Medulla oblongata (tissue), 1 donor: ENCODE data around the gene GALNT11.
A peak's percentile ranks its signal among the peaks of the same experiment; 100 is the strongest.
"Not testable (repeated sequence)": the region's sequence is repeated elsewhere in the genome, so short reads cannot be mapped to it uniquely, and the experiment has no call there.

Experiments
- DNase-seq: peaks from one replicate; pipeline ENCODE4 v3.0.0-alpha.2; 2015; ENCODE audit errors: extremely low spot score

The GALNT11 gene

DNA sequence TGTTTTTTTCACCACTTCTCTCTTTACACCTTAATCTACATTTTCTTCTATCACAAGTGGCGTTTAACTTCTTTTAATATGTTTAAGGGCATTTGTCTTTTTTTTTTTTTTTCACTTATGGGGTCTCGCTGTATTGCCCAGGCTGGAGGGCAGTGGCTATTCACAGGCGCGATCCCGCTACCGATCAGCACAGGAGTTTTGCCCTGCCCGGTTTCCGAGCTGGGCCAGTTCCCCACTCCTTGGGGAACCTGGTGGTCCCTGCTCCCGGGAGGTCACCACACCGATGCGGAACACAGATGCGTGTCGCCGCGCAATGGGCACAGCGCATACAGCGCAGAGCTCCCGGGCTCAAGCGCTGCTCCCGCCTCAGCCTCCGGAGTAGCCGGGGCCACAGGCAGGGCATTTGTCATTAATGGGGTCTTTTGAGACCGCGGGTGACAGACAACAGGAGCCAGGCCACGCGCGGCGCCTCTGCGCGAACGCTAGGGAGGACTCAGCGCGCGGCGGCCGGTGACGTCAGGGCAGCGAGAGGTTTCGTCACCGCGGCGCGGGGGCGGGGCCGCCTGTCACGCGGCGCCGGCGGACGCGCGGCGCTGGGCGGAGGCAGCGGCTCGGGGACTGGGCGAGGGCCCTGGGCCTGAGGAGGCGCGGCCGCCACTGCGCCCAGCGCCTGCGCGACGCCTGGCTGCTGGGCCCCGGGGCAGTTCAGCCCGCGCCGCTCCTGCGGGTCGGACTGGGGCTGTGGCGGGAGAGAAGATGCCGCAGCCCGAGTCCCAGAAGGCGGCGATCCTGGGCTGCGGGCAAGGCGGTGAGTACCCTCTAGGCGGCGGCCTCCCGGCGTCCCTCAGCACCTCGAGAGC, at the start of gene GALNT11:
GALNT11 (plus strand) TSS at position 598 of the 860 bp plus-strand sequence. CDS start 68,554 bp downstream, outside the sequence.
- peak; percentile 79 for DNase-seq

DNA sequence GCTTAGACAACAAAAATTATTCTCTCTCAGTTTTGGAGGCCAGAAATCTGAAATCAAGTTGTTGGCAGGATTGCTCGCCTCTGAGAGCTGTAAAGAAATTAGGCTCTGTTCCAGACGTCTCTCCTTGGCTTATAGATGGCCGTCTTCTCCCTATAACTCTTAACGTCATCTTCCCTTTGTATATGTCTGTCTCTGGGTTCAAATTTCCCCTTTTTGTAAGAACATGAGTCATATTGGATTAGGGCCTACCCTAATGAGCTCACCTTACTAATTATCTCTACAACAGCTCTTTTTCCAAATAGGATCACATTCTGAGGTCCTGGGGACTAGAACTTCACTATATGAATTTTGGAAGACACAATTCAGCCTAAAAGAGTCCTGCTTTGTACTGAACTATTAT, 46.9 kb upstream of the GALNT11 start:
- DNase-seq, result no peak

DNA sequence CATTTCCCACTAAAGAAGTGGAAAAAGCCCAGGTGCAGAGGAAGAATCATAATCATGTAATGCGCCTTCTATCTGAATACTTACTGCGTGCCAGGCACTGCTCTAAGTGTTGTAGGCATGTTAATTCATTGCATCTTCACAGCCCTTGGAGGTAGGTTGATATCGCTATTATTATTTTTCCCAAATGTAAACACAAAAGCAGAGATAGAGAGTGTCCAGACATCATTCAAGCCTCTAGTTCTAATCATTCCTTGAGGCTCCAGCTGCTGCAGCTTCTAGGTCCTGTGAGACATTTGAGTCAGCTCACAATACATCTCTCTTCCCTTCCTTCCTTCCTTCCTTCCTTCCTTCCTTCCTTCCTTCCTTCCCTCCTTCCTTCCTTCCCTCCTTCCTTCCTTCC, 44.3 kb upstream of the GALNT11 start:
- DNase-seq, result no peak

DNA sequence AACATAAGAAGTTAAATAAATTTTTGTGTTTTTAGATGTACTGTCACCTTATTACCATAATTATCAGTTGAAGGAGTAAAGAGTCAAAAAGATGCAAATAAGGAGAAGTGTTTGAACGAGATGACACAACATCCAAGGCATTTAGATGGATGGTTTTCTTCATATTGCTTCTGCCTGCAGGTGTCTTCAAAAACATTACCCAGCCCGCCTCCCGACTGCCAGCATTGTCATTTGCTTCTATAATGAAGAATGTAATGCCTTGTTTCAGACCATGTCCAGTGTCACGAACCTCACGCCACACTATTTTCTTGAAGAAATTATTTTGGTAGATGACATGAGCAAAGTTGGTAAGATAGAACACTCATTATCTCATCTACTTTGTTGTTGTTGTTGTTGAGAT, 42.7 kb upstream of the GALNT11 start:
- DNase-seq, result no peak

DNA sequence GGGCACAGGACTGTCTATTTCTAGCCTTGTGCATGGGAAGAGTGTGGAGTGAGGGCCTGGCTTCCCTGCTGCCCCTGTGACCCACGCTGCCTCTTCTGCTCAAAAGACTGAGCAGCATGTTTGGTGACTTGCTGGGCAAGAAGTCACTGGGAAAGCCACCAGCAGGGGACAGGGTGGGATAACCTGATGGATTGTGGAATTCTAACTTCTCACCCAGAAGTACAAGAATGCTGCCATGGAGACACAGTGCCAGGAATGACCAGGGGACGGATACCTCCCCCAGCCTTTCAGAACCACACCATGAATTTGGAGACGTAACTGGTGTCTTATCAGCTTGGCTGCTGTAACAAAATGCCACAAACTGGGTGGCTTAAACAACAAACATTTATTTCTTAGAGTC, 40.9 kb upstream of the GALNT11 start:
- DNase-seq, result no peak

DNA sequence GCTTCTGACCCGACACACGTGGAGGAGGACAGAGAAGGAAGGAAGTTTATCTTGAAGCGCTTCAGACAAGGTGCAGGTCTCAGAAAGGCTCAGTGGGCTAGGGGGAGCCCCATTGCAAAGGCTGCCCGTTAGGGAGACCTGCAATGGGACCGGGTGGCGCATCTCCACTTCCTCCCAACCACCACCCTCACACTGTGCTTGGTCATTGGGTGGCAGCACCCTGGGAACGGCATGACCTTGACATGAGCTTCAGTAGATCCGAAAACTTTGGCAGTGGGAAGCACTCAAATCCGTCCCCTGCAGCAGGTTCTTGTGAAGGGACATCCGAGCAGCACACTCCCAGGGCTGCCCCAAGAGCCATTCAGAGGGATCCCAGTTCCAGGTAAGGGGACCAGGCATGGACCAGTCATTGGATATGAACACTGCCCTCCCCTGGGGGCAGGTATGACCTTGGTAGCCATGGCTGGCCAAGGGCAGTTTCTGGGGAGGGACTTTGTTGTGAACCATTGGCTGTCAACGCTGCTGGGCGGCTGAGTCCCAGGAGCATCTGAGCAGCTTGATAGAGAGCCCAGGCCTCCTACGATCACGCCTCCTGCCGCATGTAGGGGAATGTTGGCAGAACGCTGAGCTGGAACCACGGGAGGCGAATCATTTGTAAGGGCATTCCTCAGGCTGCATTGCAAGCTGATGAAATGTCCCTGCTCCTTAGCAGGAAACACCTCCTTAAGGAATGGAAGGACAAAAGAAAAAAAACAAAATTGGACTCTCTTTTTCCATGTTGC, 37.5 kb upstream of the GALNT11 start:
- DNase-seq, result no peak

DNA sequence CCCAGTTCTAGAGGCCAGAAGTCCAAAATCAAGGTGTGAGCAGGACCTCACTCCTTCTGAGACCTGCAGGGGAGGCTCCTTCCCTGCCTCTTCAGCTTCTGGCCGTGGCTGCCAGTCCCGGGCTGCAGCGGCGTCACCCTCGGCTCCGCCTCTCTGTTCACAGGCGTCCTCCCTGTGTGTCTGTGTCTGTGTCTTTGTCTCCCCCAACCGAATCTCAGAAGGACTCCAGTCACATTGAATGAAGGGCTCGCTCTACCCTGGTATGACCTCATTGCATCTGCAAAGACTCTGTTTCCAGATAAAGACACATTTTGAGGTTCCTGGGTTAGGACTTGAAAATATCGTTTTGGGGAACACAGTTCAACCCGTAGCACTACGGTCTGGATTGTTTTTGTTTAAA, 33.1 kb upstream of the GALNT11 start:
- peak; percentile 61 for DNase-seq

DNA sequence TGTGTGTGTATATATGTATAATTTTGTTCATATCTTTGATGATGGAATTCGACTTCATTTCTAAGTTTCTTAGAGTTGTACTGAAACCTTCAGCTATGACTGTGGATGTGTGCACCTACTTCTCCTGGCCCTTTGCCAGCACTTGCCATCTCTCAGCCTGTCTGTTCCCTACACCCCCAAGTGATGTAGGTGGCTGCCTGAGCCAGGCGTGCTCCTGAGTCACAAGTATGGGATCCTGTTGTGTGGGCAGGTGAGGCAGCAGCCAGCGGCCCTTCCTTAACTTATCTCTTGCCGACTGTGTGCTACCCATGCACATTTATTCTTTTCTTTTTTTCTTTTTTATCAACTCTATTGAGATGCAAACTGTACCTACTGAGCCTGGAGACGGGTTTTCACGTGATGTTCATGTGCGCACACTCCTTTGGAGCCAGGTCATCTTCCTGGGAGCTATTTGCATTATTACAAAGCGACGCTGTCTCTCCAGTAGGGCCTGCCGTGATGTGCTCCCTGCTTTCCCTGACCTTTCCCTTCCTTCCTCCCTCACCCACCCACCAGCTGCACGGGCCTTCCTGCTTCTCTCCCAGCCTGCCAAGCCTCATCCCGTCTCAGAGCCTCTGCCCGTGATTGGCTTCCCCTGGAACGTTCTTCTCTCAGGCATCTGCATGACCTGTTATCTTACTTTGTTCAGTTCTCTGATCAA, 31.3 kb upstream of the GALNT11 start:
- DNase-seq, result no peak

DNA sequence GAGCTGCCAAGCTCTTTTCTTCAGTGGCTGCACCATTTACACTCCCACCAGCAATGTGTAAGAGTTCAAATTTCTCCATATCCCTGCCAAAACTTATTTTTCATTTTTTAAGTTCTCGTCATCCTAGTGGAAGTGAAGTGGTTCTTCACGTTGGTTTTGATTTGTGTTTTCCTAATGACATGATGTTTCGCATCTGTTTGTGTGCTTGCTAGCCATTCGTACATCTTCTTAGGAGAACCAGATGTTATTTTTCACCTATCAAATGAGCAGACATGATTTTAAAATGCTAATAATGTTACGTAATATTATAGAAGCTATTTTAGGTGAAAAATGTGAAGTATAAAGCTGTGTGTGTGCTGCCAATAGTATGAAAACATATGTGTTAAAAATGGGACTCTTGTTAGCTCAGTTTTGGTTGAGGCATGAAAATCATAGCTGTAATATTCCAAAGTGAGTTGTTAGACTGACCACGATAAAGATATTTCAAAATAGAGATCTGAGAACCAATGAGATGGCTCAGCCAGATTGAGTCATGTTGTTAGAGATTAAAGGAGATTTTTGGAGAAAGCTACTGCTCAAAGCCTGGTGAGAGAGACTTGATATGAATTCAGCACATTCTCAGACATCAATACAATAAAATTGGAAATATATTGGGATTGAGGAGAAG, 25.9 kb upstream of the GALNT11 start:
- no peak for DNase-seq

DNA sequence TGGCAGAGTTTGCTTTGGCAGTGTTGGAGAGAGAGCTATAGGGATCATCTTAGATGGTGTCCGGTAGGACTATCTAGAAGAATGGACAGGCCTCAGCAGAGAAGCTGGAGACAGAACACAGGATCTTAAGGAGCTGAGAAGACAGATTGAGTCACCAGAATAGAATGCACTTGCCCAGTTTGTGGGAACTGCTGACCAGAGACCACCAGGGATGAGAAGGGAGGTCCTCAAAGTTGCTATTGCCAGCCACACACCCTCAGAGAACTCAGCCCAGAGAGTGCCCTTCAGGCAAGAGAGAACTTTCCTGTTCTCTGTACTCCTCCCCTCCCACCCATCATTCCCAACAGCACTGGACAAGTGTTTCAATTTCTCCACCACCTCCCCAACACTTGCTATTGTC, 25.3 kb upstream of the GALNT11 start:
- DNase-seq, result no peak

DNA sequence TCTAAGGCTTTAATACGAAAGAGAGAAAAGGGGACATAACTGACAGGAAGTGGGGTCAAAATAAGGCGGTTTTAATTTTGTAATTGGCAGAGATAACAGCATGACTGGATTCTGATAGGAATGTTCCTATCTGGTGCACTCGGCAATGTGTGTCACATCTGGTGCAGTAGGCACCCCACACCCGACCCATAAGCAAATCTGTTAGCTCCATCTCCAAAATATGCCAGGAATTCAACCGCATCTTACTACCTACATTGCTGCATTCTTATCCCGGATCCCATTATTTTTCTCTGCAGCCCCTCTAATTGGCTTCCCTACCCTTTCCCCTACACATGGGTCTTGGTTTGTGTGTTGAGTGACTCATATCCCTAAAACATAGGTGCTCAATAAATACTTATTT, 19.1 kb upstream of the GALNT11 start:
- no peak for DNase-seq

DNA sequence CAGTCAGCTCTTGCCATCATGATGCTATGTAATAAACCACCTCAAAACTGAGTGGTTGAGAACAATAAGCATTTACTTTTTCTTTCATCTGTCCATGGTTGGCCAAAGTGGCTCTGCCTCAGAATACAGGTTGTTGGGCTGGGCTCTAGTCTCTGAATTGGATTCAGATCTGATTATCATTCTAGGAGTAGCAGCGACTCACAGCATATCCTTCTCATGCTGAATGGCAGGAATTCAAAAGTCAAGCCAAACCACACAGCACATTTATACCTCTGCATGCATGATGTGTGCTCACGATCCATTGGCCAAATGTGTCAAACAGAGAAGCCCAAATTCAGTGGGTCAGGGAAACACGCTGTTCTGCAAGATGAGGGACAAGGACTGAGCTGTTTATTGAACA, 13.6 kb upstream of the GALNT11 start:
- DNase-seq, result no peak

DNA sequence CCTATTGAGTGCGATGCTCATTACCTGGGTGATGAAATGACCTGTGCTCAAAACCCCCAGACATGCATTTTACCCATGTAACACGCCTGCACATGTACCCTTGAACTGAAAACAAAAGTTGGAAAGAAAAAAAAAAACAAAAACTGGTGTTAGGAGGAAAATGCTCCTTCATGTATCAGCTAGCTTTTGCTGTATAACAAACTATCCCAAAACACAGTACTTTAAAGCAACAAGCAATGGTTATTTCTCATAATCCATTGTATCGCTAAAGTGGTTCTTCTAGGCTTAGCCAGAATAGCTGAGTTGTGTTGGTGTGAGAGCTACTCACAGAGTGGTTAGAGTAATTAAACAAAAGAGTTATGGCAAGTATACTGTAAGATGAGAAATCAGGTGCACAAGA, 12.2 kb upstream of the GALNT11 start:
- no peak for DNase-seq

DNA sequence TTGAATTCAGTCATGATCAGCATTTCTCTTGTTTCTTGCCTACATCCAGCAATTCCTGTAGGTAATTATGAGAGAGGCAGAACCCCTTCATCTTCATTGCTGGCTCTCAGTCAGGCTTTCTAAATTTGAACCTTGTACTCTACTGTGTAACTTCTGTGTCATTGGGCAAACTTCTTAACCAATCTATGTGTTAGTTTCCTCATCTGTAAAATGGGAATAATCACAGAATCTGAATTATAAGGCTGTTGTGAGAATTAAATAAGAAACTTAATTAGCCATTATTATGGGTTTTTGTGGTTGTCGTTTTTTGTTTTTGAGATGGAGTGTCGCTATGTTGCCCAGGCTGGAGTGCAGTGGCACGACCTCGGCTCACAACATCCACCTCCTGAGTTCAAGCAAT, 11.5 kb upstream of the GALNT11 start:
- DNase-seq, result no peak

DNA sequence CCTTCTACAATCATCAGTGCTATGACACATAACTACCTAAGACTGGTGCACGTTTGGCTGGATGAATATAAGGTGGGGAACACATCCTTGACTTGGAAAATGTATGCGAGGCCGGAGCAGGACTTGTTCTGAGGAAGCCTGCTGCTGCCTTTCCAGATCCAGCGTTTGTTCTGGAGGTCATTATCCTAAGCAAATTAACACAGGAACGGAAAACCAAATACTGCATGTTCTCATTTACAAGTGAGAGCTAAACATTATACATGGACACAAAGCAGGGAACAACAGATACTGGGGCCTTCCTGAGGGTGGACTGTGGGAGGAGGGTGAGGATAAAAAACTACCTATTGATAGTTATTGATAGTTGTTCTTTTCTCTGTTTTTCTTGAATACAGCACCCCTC, 10.8 kb upstream of the GALNT11 start:
- DNase-seq, result no peak

DNA sequence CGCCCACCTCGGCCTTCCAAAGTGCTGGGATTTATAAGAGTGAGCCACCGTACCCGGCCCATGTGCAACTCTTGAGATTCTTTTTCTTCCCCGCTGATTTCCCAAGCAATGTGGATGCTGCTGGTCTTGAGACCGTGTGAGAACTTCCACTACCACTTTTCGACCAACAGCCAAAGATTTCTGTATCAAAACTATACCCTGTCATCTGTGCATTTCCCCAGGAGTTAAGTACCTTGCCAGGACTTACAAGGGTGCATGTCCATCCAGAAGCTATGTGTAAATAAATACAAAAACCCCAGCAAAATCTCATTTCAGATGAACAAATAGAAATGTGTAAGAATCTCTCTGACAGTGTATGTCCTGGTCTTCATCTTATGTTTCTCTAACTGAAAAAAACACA, 9.9 kb upstream of the GALNT11 start:
- DNase-seq, result no peak

DNA sequence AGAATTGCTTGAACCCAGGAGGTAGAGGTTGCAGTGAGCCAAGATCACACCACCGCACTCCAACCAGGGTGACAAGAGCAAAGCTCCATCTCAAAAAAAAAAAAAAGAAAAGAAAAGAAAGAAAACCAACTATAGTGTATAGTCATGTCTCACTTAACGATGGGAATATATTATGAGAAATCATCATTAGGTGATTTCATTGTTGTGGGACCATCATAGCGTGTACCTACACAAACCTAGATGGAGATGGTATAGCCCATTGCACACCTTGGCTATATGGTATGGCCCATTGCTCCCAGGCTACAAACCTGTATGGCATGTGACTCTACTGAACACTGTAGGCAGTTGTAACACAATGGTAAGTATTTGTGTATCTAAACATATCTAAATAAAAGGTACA, 8.5 kb upstream of the GALNT11 start:
- DNase-seq, result no peak

DNA sequence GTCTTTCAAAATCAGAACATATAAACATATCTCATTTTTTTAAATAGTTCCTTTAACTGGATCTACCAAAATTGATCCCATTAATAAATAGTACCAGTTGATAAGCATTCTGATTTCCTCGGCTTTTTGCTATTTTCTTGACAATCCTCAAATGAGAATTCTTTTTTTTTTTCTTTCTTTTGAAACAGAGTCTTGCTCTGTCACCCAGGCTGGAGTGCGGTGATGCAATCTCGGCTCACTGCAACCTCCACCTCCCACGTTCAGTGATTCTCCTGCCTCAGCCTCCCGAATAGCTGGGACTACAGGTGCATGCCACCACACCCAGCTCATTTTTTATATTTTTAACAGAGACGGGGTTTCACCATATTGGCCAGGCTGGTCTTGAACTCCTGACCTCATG, 7.8 kb upstream of the GALNT11 start:
- not testable (repeated sequence) for DNase-seq

DNA sequence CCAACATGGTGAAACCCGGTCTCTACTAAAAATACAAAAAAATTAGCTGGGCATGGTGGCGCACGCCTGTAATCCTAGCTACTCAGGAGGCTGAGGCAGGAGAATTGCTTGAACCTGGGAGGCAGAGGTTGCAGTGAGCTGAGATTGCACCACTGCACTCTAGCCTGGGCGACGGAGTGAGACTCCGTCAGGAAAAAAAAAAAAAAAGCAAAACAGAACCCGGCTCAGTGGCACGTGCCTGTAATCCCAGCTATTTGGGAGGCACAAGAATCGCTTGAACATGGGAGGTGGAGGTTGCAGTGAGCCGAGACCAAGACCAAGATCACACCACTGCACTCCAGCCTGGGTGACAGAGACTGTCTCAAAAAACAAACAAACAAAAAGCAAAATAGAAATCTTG, 3.7 kb upstream of the GALNT11 start:
- not testable (repeated sequence) for DNase-seq

DNA sequence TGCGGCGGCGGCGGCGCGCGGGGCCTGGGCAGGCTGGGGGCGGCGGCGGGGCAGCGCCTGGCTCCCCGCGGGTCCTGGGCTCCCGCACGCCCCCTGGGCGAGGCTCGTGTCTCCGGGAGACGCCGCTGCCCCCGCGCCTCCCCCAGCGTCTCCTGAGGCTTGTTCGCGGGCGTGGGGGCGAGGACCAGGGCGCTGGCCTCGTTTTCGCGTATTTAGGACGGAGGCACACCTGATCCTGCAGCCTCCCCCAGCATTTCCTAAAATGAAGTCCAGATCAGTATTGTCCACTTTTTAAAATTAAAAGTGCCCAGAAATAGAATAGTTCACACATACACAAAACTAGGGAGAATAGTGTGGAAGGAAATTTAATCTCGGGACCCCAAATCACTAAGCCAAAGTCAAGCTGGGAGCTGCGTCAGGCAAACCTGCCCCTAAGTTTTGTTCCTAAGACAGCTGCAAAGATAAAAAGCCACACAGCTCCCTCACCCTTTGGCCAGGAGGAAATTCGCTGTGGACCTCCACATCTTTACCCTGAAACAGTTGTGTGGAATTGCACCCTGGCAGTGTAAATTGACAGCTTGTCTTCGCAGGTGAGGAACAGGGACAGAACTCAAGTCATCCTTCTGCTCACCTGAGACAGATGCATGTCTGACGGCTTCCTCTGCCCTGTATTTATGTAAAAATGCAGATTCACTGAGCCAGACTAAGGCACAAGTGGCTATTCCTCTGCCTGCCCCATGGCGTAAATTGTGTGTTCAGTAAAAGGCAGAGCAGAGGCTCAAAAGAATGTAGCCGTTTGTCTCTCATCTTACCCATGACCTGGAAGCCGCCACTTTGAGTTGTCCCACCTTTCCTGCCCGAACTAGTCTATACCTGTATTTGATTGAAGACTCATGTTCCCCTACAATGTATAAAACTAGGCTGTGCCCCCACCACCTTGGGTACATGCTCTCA, 740 bp downstream of the GALNT11 start:
- no peak for DNase-seq
